ENCODE measurements around the gene EPN1.

Gene EPN1

GRCh38 chr19:55646889-55647731, 27.9 kb upstream of the EPN1 start:
- DNase-seq (ENCODE audit: low spot score) = no peak

GRCh38 chr19:55647732-55648584, 27.1 kb upstream of the EPN1 start, which contains the start of gene CCDC106:
TSS of gene CCDC106 (plus strand) at chr19:55648212. CDS start at chr19:55649047, 835 bp downstream.
- peak; percentile 78 for DNase-seq (ENCODE audit: low spot score)

DNA sequence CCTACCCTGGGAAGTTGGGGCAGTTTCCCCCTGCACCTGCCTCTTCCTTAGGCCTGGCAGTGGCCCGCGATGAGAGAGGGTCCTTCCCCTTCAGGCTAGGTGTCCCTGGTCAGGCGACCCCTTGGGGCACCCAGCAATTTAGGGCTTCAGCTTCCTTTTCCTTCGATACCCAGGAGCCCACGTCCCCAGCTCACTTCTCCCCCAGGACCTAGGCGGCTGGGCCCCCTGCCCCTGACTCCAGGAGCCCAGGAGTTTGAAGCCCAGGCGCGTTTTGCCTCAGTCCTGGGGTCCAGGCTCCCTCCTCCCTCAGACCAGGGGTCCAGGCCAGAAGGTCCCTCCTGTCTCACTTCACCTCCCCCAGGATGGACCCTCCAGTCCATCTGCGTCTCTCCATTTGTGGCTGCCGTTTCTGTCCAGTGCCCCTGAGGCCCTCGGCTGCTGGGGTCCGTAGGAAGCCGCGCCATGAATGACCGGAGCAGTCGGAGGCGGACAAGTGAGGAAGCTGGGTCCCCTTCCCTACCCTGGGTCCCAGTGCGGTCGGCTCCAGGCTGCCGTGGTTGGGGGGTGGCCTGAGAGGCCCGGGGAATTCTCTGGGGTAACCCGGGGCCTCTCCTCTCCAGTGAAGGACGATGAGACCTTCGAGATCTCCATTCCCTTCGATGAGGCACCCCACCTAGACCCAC, 26.3 kb upstream of the EPN1 start:
- no peak for DNase-seq (ENCODE audit: low spot score)

DNA sequence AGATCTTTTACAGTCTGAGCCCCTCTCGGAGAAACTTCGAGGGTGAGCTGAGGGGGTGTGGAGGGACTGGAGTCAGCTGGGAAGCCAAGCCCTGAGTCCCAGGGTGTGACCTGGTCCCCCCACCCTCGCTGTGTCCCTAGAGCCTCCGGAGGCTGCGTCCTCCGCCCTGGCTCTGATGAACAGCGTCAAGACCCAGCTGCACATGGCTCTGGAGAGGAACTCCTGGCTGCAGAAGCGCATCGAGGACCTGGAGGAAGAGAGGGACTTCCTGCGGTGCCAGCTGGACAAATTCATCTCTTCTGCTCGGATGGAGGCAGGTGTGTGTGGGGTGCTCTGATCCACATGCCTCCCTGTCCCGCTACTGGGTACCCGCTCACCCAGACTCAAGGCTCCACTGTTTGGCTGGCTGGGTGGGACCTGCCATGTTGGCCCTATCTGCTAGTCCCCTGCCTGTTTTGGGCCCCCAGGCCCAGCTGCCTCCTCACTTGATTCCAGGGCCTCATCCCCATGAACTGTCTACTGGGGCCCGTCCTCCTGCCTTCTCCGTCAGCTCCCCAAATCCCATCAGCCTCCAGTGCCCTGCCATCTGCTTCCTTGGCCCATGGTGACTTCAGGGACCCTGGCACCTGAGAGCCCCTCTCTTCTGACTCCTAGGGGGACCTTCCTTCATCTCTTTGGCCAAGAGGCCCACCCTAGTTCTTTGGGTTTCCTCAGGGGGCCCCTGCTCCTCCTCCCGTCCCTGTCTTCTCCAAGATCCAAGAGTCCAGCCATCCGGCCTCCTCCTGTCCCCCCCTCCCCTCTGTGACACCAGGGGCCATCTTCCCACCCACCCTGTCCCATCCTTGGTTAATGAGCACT, 25.5 kb upstream of the EPN1 start:
- DNase-seq (ENCODE audit: low spot score) = no peak

DNA sequence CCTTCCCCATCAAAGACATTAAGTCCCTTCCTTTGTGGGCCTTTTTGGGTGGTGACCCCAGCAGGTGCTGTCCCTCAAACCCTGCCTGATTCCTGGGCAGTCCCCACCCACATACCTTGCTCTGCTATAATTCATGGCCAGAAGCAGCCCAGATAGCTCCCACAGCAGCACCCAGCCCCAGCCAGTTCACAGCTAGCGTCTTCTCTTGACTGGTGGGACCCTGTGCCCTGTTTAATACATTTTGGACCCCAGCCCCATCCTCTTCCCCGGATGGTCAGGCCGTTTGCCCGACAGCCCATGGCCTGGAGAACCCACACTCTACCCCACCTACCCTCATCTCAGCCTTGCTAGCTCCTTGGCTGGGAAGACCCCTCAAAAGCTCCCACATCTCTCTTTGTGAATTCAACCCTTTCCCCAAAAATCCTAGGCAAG, 24.9 kb upstream of the EPN1 start:
- DNase-seq (ENCODE audit: low spot score) = no peak

DNA sequence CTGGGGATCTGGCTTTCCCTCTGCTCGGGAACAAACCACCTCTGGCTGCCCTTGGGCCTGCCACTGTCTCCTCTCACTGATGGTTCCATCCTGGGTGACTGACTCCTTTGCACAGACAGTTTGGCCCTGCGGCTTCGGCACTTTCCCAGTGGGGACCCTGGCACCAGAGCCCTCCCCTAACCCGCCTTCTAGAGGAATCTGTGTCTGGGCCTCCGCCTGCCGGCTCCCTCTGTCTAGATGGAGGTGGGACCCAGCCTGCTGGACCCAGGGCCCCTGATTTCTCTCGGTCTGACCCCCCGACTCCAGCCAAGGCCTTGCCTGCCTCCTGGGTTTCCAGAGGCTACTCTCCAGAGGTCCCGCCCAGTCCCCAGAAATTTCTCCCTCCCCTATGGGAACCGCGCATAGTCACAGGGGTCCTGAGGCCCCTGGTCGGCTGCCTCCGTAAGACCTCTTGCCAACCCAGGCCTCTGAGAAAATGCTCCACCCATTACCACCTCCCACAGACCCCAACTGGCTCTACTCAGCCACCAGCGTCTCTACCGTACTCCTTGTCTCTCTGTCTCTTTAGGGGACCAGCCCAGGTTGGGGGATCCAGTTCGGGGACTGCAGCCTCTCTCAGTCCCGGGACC, 24.3 kb upstream of the EPN1 start:
- DNase-seq (ENCODE audit: low spot score) = no peak

- no peak for DNase-seq (ENCODE audit: low spot score)
These were observed 23.8 kb upstream of the EPN1 start for GRCh38 chr19:55651236-55651635.

DNA sequence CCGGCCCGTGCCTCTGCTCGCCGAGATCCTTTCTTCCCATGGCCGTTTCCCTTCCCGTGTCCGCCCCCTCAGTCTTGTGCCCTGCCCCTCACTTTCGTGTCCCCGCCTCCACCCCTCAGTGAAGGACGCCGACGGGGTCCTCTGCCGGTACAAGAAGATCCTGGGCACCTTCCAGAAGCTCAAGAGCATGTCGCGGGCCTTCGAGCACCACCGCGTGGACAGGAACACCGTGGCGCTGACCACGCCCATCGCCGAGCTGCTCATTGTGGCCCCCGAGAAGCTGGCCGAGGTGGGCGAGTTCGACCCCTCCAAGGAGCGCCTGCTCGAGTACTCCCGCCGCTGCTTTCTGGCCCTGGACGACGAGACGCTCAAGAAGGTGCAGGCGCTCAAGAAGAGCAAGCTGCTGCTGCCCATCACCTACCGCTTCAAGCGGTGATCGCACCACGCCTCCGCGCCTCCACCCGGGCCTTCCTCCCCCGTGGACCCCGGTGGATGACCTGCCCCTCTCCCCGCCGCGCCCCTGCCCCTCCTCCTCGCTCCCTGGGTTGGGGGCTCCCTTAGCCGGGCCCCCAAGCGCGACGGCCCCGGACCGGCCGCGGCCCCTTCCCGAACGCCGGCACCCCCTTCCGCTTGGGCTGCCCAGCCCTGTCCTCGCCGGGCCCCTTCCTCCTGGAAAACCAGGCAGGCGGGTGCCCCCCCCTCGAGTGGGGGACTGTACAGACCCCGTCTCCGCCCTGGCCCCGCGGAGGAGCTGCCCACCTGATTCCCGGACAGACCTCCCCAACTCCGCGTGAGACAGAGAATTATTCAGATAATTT, 22.5 kb upstream of the EPN1 start:
- no peak for DNase-seq (ENCODE audit: low spot score)

DNA sequence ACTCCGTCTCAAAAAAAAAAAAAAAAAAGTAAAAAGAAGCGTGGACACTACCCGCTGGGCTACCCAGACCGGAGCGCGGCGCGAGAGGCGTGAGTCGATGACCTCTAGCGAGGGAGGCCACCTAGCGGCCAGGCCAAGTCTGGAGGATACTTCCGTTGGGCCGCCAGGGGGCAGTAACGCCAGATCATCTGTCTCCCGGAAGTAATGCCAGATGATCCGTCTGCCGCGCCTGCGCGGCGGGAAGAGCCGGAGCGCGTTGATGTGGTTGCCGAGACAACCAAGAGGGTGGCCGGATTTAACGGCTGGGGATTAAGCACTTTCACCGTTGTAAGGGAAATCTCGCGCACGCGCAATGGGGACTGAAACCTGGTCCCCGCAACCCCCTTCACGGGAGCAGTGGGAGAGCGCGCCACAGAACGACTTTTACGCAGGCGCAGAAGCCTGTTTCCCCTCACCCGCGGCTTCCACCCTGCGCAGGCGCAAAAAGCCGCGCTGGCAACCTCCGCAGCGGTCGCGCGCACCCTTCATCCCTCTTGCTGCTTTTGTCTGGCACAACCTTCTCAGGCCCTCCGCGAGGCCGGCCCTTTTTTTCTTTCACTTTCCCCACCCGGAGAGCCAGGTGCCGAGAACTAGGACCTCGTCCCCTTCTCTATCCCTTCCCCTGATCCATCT, 21.2 kb upstream of the EPN1 start:
- peak; percentile 94 for DNase-seq (ENCODE audit: low spot score)

GRCh38 chr19:55654323-55654867, 20.6 kb upstream of the EPN1 start:
- peak; percentile 94 for DNase-seq (ENCODE audit: low spot score)

- peak; percentile 99 for DNase-seq (ENCODE audit: low spot score)
These were observed 20.0 kb upstream of the EPN1 start, which contains the start of gene U2AF2 for GRCh38 chr19:55654868-55655647. TSS of gene U2AF2 (plus strand) at chr19:55655035. CDS start at chr19:55655105, 70 bp downstream.

- no peak for DNase-seq (ENCODE audit: low spot score)
These were observed 19.4 kb upstream of the EPN1 start for GRCh38 chr19:55655648-55656040.

DNA sequence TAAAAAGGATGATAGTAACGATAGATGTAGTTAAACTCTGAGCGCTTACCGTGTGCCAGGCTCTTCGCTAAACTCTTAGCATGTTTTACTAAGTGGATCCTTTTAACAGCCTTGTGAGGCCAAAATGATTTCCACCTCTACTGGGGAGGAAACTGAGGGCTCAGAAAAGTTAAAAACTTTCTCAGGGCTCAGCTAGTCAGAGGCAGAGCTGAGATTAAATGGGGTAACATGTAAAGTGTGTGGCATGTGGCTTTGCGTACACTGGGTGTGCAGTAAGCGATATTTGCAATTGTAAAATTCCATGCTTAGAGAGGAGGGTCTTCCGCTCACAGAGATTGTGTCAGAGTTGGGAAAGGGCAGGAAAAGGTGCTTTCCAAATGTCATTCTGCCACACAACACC, 18.5 kb upstream of the EPN1 start:
- no peak for DNase-seq (ENCODE audit: low spot score)

- DNase-seq (ENCODE audit: low spot score) = no peak
These were observed 17.9 kb upstream of the EPN1 start for GRCh38 chr19:55656988-55657747.

DNA sequence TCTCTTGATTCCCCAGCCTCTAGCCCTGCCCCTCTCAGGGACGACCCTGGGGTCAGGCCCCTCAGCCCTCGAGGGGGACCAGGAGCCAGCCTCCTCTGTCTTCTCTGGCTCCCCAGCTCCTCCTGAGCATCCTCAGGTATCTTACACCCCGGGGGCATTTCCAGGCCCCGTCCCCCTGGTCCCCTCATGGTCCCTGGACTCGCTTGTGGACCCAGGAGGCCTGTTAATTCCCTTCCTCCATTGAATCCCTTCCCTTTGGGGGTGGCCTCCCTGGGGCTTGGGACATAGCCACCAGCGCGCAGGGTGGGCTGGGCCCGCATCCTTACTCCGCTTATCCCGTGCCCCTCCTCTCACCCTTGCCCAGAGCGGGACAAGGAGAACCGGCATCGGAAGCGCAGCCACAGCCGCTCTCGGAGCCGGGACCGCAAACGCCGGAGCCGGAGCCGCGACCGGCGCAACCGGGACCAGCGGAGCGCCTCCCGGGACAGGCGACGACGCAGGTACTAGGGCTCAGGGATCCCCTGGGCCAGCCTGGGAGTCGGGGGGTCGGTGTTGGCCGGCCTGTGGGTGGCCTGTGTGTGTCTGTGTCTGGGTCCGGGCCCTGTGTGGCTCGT, 16.1 kb upstream of the EPN1 start:
- DNase-seq (ENCODE audit: low spot score) = no peak

DNA sequence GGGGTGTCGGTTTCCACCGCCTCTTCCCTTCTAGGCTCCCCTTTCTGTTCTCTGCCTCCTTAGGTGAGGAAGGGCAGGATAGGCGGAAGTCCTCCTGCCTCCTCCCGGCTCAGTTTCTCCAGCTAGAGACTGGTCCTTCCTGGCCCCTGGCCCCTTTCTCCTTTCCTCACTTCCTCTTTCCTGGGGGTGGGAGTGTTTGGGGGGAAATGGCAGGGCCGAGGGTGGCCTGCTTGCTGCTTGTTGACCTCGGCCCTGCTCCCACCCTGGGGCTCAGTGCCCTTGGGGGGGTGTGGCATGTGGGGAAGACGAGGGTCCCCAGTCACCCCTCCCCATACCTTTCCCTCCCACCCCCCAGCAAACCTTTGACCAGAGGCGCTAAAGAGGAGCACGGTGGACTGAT, 15.2 kb upstream of the EPN1 start:
- DNase-seq (ENCODE audit: low spot score) = no peak

DNA sequence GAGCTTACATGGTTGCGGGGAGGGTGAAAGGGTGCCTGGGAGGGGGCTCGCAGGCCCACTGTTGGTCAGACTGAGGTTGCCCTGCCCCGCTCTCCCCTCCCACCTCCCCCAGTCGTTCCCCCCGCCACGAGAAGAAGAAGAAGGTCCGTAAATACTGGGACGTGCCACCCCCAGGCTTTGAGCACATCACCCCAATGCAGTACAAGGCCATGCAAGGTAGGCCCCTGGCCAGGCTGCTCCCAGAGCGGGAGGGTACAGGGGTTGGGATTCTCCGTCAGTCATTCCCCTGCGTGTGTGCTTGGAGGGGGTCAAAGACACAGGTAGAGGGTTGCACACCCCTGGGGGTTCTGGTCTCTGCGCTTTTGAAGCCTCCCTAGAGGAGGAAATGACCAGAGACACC, 14.6 kb upstream of the EPN1 start:
- DNase-seq (ENCODE audit: low spot score) = no peak

Measured in GM03348 (cell line).